Measurements from ENCODE around the gene AMBN.

Gene AMBN

GRCh38 chr4:70624226-70624793 lies 32.3 kb downstream of the AMBN start:
- TF ChIP-seq CTCF (IDR thresholded peaks at IDR 0.05; ENCODE audit: insufficient read depth, low read length, poor library complexity, severe bottlenecking), result no peak
- DNase-seq (ENCODE audit: extremely low read depth, insufficient read length), result no peak

GRCh38 chr4:70627620-70628019 lies 35.6 kb downstream of the AMBN start:
- H3K36me3 ChIP-seq (ENCODE audit: control insufficient read depth, insufficient read depth, low read length), result no peaks in the 10 kb centered on the region
- H3K4me3 ChIP-seq (replicated peaks; ENCODE audit: low read depth, low read length), result no peak overlapping the region
- TF ChIP-seq CTCF (IDR thresholded peaks at IDR 0.05; ENCODE audit: insufficient read depth, low read length, poor library complexity, severe bottlenecking), result no peak
- no peak for DNase-seq (ENCODE audit: extremely low read depth, insufficient read length)
- H3K27me3 ChIP-seq (replicated peaks; ENCODE audit: control insufficient read depth, insufficient read depth, low read length), result no peaks in the 10 kb centered on the region

More at GRCh38 chr4:70624226-70624793, 32.3 kb downstream of the AMBN start:
- Histone ChIP-seq H3K27me3 (replicated peaks; ENCODE audit: control insufficient read depth, insufficient read depth, low read length) (no peaks in the 10 kb centered on the region), H3K36me3 (ENCODE audit: control insufficient read depth, insufficient read depth, low read length) (no peaks in the 10 kb centered on the region), H3K4me3 (replicated peaks; ENCODE audit: low read depth, low read length) (no peak overlapping the region)

- no peak for TF ChIP-seq CTCF (IDR thresholded peaks at IDR 0.05; ENCODE audit: insufficient read depth, low read length, poor library complexity, severe bottlenecking)
- Histone ChIP-seq H3K36me3 (ENCODE audit: control insufficient read depth, insufficient read depth, low read length) (no peaks in the 10 kb centered on the region), H3K4me3 (replicated peaks; ENCODE audit: low read depth, low read length) (no peak within 1 kb of the TSS), H3K27me3 (replicated peaks; ENCODE audit: control insufficient read depth, insufficient read depth, low read length) (no peaks in the 10 kb centered on the region)
- DNase-seq (ENCODE audit: extremely low read depth, insufficient read length), result no peak
These were observed 36.4 kb downstream of the AMBN start, which contains the start of gene ENAM for GRCh38 chr4:70628444-70628843. Gene ENAM (plus strand): TSS chr4:70628744. CDS start chr4:70629501, 757 bp downstream.

- TF ChIP-seq CTCF (IDR thresholded peaks at IDR 0.05; ENCODE audit: insufficient read depth, low read length, poor library complexity, severe bottlenecking), result no peak
- Histone ChIP-seq H3K36me3 (ENCODE audit: control insufficient read depth, insufficient read depth, low read length) (no peaks in the 10 kb centered on the region; the same call in 1 of the 2 replicates), H3K27me3 (replicated peaks; ENCODE audit: control insufficient read depth, insufficient read depth, low read length) (no peaks in the 10 kb centered on the region), H3K4me3 (replicated peaks; ENCODE audit: low read depth, low read length) (no peak overlapping the region)
- no peak for DNase-seq (ENCODE audit: extremely low read depth, insufficient read length)
These were observed 37.5 kb downstream of the AMBN start for GRCh38 chr4:70629469-70630090.

GRCh38 chr4:70630162-70630561 lies 38.1 kb downstream of the AMBN start:
- H3K4me3 ChIP-seq (replicated peaks; ENCODE audit: low read depth, low read length), result no peak overlapping the region
- no peak for TF ChIP-seq CTCF (IDR thresholded peaks at IDR 0.05; ENCODE audit: insufficient read depth, low read length, poor library complexity, severe bottlenecking)

More at GRCh38 chr4:70630162-70630561, 38.1 kb downstream of the AMBN start:
- Histone ChIP-seq H3K36me3 (ENCODE audit: control insufficient read depth, insufficient read depth, low read length) (no peaks in the 10 kb centered on the region; the same call in 1 of the 2 replicates), H3K27me3 (replicated peaks; ENCODE audit: control insufficient read depth, insufficient read depth, low read length) (no peaks in the 10 kb centered on the region)
- no peak for DNase-seq (ENCODE audit: extremely low read depth, insufficient read length)
